ENCODE data around the gene UXS1. TPM values are rescaled to one million over a fixed set of nuclear protein-coding genes. Genes with fewer than 3 reads are reported as not detected.

The UXS1 gene
- total RNA-seq, 2 donors from 2014 or later = 43.0 to 44.6 TPM

DNA sequence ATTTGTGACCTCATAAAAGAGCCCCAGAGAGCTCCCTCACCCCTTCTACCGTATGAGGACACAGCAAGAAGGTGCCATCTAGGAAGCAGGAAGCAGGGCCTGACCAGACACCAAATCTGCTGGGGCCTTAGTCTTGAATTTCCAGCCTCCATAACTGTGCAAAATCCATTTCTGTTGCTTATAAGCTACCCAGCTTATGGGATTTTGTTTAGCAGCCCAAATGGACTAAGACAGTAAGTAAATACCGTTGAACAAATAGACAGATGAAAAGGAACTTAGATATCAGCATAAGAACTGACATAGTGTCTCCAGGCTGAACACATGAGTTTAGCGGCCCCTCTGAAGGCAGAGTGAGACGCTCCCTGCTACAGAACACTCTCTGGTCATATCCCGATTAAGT lies 130.9 kb downstream of the UXS1 start:
- Histone ChIP-seq H3K27me3 (ENCODE audit: control insufficient read depth, insufficient read depth, low read length, poor library complexity, severe bottlenecking) (peaks cover 27% of the 10 kb centered on the region), H3K4me1 (ENCODE audit: control insufficient read depth, insufficient read depth, low read length) (no peaks in the 10 kb centered on the region), H3K27ac (ENCODE audit: low read depth, low read length) (no peak overlapping the region), H3K4me3 (ENCODE audit: low read length) (no peak overlapping the region), H3K36me3 (ENCODE audit: control insufficient read depth, insufficient read depth, low read length) (no peaks in the 10 kb centered on the region), H3K9ac (ENCODE audit: extremely low read depth, low read length, poor library complexity, severe bottlenecking) (no peak overlapping the region), H3K9me3 (ENCODE audit: control insufficient read depth, low read length) (peaks cover 6% of the 10 kb centered on the region)
- Mint-ChIP-seq H3K9me3 (no peaks in the 10 kb centered on the region), H3K27ac (no peak overlapping the region), H3K4me3 (no peak overlapping the region), H3K27me3 (ENCODE audit: insufficient read depth) (peaks cover 28% of the 10 kb centered on the region), H3K36me3 (ENCODE audit: low read depth) (no peaks in the 10 kb centered on the region), H3K4me1 (peaks cover 5% of the 10 kb centered on the region)
- no peak for DNase-seq
- TF ChIP-seq, protein P1, sequence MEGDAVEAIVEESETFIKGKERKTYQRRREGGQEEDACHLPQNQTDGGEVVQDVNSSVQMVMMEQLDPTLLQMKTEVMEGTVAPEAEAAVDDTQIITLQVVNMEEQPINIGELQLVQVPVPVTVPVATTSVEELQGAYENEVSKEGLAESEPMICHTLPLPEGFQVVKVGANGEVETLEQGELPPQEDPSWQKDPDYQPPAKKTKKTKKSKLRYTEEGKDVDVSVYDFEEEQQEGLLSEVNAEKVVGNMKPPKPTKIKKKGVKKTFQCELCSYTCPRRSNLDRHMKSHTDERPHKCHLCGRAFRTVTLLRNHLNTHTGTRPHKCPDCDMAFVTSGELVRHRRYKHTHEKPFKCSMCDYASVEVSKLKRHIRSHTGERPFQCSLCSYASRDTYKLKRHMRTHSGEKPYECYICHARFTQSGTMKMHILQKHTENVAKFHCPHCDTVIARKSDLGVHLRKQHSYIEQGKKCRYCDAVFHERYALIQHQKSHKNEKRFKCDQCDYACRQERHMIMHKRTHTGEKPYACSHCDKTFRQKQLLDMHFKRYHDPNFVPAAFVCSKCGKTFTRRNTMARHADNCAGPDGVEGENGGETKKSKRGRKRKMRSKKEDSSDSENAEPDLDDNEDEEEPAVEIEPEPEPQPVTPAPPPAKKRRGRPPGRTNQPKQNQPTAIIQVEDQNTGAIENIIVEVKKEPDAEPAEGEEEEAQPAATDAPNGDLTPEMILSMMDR (conservative IDR thresholded peaks at IDR 0.05) = no peak
- 87 to 96% methylated on average over 3 to 5 of the region's 5 CpGs for WGBS, 2 experiments (ENCODE audit: insufficient coverage in 1 of 2, insufficient read length in 1 of 2)

DNA sequence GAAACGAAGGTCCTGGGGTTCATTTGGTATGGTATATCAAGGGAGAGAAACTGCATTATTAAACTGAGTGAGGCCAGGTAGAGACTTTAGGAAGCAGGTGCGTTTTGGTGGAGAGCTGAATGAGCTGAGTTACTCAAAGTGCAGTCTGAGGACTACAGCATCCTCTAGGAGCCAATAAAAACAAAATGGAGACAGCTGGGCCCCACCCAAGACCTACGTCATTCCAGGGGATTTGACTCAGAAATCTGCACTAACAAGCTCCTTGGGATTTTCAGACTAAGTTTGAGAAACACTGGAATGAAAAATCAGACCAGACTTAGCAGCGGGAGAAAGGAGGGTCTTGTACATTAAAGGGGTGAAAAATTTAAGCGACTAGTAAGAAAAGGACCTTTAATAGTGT lies 131.5 kb downstream of the UXS1 start:
- WGBS, 2 experiments (ENCODE audit: insufficient coverage in 1 of 2, insufficient read length in 1 of 2) = 89 to 96% methylated on average over 5 of the region's 5 CpGs
- peaks cover 6% of the 10 kb centered on the region for H3K9me3 ChIP-seq (ENCODE audit: control insufficient read depth, low read length)
- H3K27ac ChIP-seq (ENCODE audit: low read depth, low read length) = no peak overlapping the region
- H3K4me3 ChIP-seq (ENCODE audit: low read length) = no peak overlapping the region
- Mint-ChIP-seq H3K27me3 (ENCODE audit: insufficient read depth) (peaks cover 28% of the 10 kb centered on the region), H3K4me3 (no peak overlapping the region), H3K9me3 (no peaks in the 10 kb centered on the region), H3K36me3 (ENCODE audit: low read depth) (no peaks in the 10 kb centered on the region), H3K27ac (no peak overlapping the region), H3K4me1 (peaks cover 5% of the 10 kb centered on the region)
- peaks cover 27% of the 10 kb centered on the region for H3K27me3 ChIP-seq (ENCODE audit: control insufficient read depth, insufficient read depth, low read length, poor library complexity, severe bottlenecking)
- no peaks in the 10 kb centered on the region for H3K4me1 ChIP-seq (ENCODE audit: control insufficient read depth, insufficient read depth, low read length)
- H3K36me3 ChIP-seq (ENCODE audit: control insufficient read depth, insufficient read depth, low read length) = no peaks in the 10 kb centered on the region
- TF ChIP-seq, protein P1 (conservative IDR thresholded peaks at IDR 0.05) = no peak
- no peak for DNase-seq
- H3K9ac ChIP-seq (ENCODE audit: extremely low read depth, low read length, poor library complexity, severe bottlenecking) = no peak overlapping the region

DNA sequence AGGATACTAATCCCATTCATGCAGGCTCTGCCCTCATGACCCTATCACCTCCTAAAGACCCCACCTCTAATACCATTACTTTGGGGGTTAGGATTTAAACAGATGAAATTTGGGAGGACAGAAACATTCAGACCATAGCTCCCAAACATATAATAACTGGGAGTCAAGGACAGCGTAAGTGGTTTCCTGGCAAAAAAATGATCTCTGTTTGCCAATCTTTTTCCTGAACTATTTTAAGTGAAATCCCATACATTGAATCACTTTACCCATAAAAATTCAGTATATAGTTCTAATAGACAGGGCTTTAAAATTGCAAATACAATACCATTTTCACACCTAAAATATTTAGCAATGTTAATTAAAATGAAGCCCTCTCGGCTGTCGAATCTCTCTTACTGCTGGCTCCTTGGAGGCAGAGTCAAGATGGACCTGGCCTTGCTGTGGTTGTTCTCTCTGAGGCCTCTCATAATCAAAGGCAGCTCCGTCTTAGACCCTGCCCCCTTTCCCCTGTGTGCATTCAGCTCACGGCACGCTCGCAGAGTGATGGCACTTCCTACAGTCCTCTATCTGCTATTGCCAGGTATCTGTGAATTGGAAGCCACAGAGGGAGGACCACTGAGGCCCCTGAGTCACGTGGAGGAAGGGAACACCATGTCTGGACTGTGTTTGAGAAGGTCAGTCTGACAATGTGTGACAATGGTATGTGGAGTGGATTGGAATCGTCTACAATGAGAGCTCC lies 132.3 kb downstream of the UXS1 start:
- no peak for DNase-seq
- Histone ChIP-seq H3K9ac (ENCODE audit: extremely low read depth, low read length, poor library complexity, severe bottlenecking) (no peak overlapping the region), H3K9me3 (ENCODE audit: control insufficient read depth, low read length) (peaks cover 6% of the 10 kb centered on the region), H3K27me3 (ENCODE audit: control insufficient read depth, insufficient read depth, low read length, poor library complexity, severe bottlenecking) (peaks cover 26% of the 10 kb centered on the region), H3K36me3 (ENCODE audit: control insufficient read depth, insufficient read depth, low read length) (no peaks in the 10 kb centered on the region), H3K4me1 (ENCODE audit: control insufficient read depth, insufficient read depth, low read length) (no peaks in the 10 kb centered on the region), H3K4me3 (ENCODE audit: low read length) (no peak overlapping the region), H3K27ac (ENCODE audit: low read depth, low read length) (no peak overlapping the region)
- H3K27ac Mint-ChIP-seq = no peak overlapping the region
- no peak overlapping the region for H3K4me3 Mint-ChIP-seq
- H3K36me3 Mint-ChIP-seq (ENCODE audit: low read depth) = no peaks in the 10 kb centered on the region
- WGBS, 2 experiments (ENCODE audit: insufficient coverage in 1 of 2, insufficient read length in 1 of 2) = 80 to 84% methylated on average over 9 of the region's 9 CpGs
- peaks cover 28% of the 10 kb centered on the region for H3K27me3 Mint-ChIP-seq (ENCODE audit: insufficient read depth)
- TF ChIP-seq, protein P1 (conservative IDR thresholded peaks at IDR 0.05) = no peak
- no peaks in the 10 kb centered on the region for H3K9me3 Mint-ChIP-seq
- H3K4me1 Mint-ChIP-seq = peaks cover 5% of the 10 kb centered on the region

All from endodermal cell (in vitro differentiated cells).